H1 (cell line): ENCODE data around the gene NELL1. TPM values are rescaled to one million over a fixed set of nuclear protein-coding genes. Genes with fewer than 3 reads are reported as not detected.

Experiments
- EGR1 ChIP-seq: IDR thresholded peaks from 2 replicates; pipeline ENCODE4 v1.6.1; 2011; ENCODE audit warnings: low read depth, low read length, borderline replicate concordance
- GABPA ChIP-seq: IDR thresholded peaks from 2 replicates; pipeline ENCODE4 v1.6.1; 2011; ENCODE audit warnings: mild to moderate bottlenecking, low read length, moderate library complexity, borderline replicate concordance; ENCODE audit not compliant: insufficient read depth
- YY1 ChIP-seq: IDR thresholded peaks from 2 replicates; pipeline ENCODE4 v1.6.1; 2011; ENCODE audit warnings: low read depth, mild to moderate bottlenecking, low read length
- polyA plus RNA-seq, 7 experiments: library from polyadenylated mRNA; depleted of rRNA in 3 of 7; stranded (reverse) in 5 of 7; unstranded in 2 of 7; fragments of >200 nt in 5 of 7; fragments of 200-250 nt in 2 of 7; gene quantifications; 1 replicate in 5 of 7; 2 replicates in 1 of 7; 4 replicates in 1 of 7; pipeline versions ENCODE4 v1.2.1 to v1.2.3, GENCODE V29; 2011 to 2013; ENCODE audit warnings: missing spikeins in 2 of 7, mixed read lengths in 2 of 7
- total RNA-seq: library from RNA; stranded (reverse); fragmentation: NEBNext Ultra II Directional; extraction: Animal tissue kit (Norgen Biotek cat#: 25700); gene quantifications from 2 replicates; pipeline ENCODE4 v1.2.1, GENCODE V29; 2021
- TF ChIP-seq, protein P1 (sequence below): IDR thresholded peaks from 2 replicates; pipeline ENCODE4 v1.6.1; 2012; ENCODE audit warnings: inconsistent platforms

The NELL1 gene
- total and polyA plus RNA-seq, 2 of the 8 experiments (the other 6 are each of a cell fraction or from before 2014, with no cell fraction given): 0.21 TPM; not detected in 1

DNA sequence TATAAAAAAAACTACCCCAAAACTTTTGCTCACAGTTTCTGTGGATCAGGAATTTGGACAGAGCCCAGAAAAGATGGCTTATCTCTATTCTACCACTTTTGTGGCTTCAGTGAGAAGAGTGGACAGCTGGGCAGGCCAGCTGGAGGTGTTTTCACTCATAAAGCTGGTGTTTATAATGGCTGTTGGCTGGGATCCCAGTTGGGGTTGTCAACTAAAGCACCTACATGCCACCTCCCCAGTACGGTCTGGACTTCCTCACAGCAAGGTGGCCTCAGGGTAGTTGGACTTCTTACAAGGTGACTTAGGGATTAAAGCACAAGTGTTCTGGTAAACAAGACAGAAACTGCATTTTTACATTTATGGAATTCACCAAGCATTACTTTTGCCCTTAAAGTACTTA lies 171.0 kb downstream of the NELL1 start (continued):
- TF ChIP-seq GABPA (no peak), EGR1 (no peak), YY1 (no peak)
- TF ChIP-seq, protein P1, sequence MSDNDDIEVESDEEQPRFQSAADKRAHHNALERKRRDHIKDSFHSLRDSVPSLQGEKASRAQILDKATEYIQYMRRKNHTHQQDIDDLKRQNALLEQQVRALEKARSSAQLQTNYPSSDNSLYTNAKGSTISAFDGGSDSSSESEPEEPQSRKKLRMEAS: no peak
